NCI-H748 treated with DMSO at 0.1 percent for 48 hours (cell line): ENCODE data around the gene ADM.
A peak's percentile ranks its signal among the peaks of the same experiment; 100 is the strongest.

Experiments used
- DNase-seq: peaks from one replicate; lab custom pipeline; 2025; lab: John Stamatoyannopoulos, UW

ADM gene

GRCh38 chr11:10328314-10329098 lies 23.6 kb downstream of the ADM start:
- no peak for DNase-seq

- no peak for DNase-seq
Observed at GRCh38 chr11:10329356-10329755, 24.5 kb downstream of the ADM start.

GRCh38 chr11:10329935-10330334 lies 25.1 kb downstream of the ADM start:
- DNase-seq, result no peak

- no peak for DNase-seq
Observed at GRCh38 chr11:10331548-10332289, 26.8 kb downstream of the ADM start.

- no peak for DNase-seq
Observed at GRCh38 chr11:10333490-10333889, 28.6 kb downstream of the ADM start.

- no peak for DNase-seq
Observed at GRCh38 chr11:10338287-10338686, 33.4 kb downstream of the ADM start.

GRCh38 chr11:10348650-10349280 lies 43.9 kb downstream of the ADM start:
- DNase-seq, result no peak

GRCh38 chr11:10349281-10349665 lies 44.4 kb downstream of the ADM start:
- no peak for DNase-seq

GRCh38 chr11:10349806-10350205 lies 44.9 kb downstream of the ADM start:
- DNase-seq, result peak; percentile 58

GRCh38 chr11:10350334-10350733 lies 45.5 kb downstream of the ADM start:
- DNase-seq, result no peak

- DNase-seq, result no peak
Observed at GRCh38 chr11:10351435-10351764, 46.5 kb downstream of the ADM start.

GRCh38 chr11:10351765-10352641 lies 47.1 kb downstream of the ADM start:
- peak; percentile 90 for DNase-seq

- DNase-seq, result no peak
Observed at GRCh38 chr11:10352921-10353550, 48.2 kb downstream of the ADM start.

GRCh38 chr11:10354389-10354788 lies 49.5 kb downstream of the ADM start:
- no peak for DNase-seq

GRCh38 chr11:10355257-10355661 lies 50.4 kb downstream of the ADM start:
- DNase-seq, result no peak

GRCh38 chr11:10356161-10356560 lies 51.3 kb downstream of the ADM start:
- DNase-seq, result no peak
